GM06990 (cell line): ENCODE measurements around the gene C1QB.

Experiments
- DNase-seq: peaks from one replicate; pipeline ENCODE4 v3.0.0-alpha.2; 2011; ENCODE audit not compliant: insufficient read length; ENCODE audit errors: extremely low read depth
- H3K27me3 ChIP-seq: replicated peaks from 2 replicates; pipeline ENCODE4 v1.6.0; 2011; ENCODE audit warnings: low read length; ENCODE audit not compliant: control insufficient read depth, insufficient read depth
- H3K36me3 ChIP-seq: 2 replicates; pipeline ENCODE4 v1.5.1; 2011; ENCODE audit warnings: low read length; ENCODE audit not compliant: control insufficient read depth, insufficient read depth
- H3K4me3 ChIP-seq: replicated peaks from 2 replicates; pipeline ENCODE4 v1.5.1; 2011; ENCODE audit warnings: low read depth, mild to moderate bottlenecking, control low read depth, low read length
- TF ChIP-seq, protein P1 (sequence below): IDR thresholded peaks from 2 replicates; pipeline ENCODE4 v1.5.1; 2011; ENCODE audit warnings: low read length, control low read depth, mild to moderate bottlenecking, inconsistent platforms; ENCODE audit not compliant: insufficient read depth, poor library complexity, severe bottlenecking

Gene C1QB

DNA sequence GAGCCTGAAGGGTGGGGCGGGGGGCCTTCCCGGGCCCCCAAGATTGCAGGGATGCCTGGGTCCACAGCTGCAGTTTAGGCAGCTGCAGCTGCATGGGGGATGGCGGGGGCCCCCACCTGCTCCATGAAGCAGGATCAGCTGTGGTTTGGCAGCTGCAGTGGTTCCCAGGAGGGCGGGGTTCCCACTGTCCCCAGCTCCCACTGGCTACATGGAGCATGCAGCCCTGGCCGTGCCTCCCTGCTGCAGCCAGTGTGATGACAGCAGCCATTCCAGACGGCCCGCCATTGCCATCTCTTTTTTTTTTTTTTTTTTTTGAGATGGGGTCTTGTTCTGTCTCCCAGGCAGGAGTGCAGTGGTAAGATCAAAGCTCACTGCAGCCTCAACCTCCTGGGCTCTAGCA lies 17.6 kb upstream of the C1QB start:
- no peak for DNase-seq

DNA sequence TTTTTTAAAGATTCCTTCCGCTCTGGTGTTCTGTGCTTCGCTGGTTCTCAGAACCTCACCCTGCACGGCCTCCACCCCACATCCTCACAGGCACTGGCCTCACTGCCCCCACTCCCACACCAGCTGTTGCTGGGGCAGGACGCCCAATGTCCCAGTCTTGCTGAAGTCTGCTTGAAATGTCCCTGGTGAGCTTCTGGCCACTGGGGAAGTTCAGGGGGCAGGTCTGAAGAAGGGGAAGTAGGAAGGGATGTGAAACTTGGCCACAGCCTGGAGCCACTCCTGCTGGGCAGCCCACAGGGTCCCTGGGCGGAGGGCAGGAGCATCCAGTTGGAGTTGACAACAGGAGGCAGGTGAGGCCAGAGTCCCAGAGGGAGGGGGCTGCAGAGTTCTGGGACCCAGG lies 16.7 kb upstream of the C1QB start, which contains the start of gene C1QA:
Gene C1QA, plus strand, starts transcription at position 276 of the 400 bp plus-strand sequence. CDS start 989 bp downstream, outside the sequence.
- no peak within 1 kb of the TSS for H3K4me3 ChIP-seq
- no peaks in the 10 kb centered on the region for H3K36me3 ChIP-seq
- TF ChIP-seq, protein P1, sequence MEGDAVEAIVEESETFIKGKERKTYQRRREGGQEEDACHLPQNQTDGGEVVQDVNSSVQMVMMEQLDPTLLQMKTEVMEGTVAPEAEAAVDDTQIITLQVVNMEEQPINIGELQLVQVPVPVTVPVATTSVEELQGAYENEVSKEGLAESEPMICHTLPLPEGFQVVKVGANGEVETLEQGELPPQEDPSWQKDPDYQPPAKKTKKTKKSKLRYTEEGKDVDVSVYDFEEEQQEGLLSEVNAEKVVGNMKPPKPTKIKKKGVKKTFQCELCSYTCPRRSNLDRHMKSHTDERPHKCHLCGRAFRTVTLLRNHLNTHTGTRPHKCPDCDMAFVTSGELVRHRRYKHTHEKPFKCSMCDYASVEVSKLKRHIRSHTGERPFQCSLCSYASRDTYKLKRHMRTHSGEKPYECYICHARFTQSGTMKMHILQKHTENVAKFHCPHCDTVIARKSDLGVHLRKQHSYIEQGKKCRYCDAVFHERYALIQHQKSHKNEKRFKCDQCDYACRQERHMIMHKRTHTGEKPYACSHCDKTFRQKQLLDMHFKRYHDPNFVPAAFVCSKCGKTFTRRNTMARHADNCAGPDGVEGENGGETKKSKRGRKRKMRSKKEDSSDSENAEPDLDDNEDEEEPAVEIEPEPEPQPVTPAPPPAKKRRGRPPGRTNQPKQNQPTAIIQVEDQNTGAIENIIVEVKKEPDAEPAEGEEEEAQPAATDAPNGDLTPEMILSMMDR: no peak
- no peak for DNase-seq
- H3K27me3 ChIP-seq: peaks cover 1% of the 10 kb centered on the region

More for the DNA sequence above, 17.6 kb upstream of the C1QB start:
- no peaks in the 10 kb centered on the region for H3K36me3 ChIP-seq
- H3K4me3 ChIP-seq: no peak overlapping the region
- H3K27me3 ChIP-seq: peaks cover 1% of the 10 kb centered on the region
- TF ChIP-seq, protein P1: no peak

DNA sequence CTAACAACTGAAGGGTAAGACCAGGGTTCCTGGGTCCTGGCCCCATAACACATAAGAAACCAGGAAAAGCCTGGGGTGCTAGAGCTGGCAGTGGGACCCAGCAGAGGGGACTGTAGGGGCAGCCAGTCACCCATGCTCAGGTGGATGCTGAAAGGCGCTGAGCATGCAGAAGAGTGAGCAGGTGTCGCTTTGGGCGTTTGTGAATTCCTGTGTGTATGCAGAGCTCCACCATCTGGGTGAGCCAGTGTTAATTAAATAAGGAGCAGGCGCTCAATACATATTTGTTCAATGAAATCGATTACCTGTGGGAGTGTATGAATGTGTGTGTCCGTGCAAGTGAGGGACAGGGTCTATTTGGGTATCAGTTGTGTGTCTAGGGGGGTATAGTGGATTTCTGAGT lies 16.1 kb upstream of the C1QB start:
- Histone ChIP-seq H3K27me3 (peaks cover 1% of the 10 kb centered on the region), H3K4me3 (no peak overlapping the region)
- no peak for DNase-seq

DNA sequence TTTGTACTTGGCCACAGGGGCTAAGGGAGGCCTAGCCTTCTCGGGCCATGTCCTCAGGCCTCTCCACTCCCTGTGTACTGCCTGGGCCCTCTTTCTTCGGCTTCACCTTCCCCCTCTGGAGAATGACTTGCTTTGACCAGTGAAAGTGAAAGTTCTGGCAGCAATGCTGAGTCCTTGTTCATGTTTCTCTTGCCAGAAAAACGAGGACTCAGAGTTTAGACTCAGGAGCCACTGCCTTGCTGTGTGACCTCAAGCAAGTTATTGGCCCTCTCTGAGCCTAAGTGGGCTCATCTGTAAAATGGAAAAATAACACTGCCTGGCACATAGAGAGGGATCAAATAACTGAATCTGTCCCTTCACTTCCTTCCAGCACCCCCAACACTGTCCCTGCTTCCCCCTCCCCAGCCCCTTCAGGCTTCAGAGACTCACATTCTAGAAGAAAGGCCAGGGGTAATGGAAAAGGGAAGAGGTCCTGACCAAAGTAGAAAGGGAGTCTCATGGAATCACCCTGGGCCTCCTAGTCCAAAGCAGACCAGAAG lies 15.1 kb upstream of the C1QB start:
- peaks cover 1% of the 10 kb centered on the region for H3K27me3 ChIP-seq
- no peaks in the 10 kb centered on the region for H3K36me3 ChIP-seq
- no peak overlapping the region for H3K4me3 ChIP-seq
- no peak for DNase-seq
- TF ChIP-seq, protein P1: no peak

More for the DNA sequence above, 16.1 kb upstream of the C1QB start:
- no peaks in the 10 kb centered on the region for H3K36me3 ChIP-seq
- TF ChIP-seq, protein P1: no peak

DNA sequence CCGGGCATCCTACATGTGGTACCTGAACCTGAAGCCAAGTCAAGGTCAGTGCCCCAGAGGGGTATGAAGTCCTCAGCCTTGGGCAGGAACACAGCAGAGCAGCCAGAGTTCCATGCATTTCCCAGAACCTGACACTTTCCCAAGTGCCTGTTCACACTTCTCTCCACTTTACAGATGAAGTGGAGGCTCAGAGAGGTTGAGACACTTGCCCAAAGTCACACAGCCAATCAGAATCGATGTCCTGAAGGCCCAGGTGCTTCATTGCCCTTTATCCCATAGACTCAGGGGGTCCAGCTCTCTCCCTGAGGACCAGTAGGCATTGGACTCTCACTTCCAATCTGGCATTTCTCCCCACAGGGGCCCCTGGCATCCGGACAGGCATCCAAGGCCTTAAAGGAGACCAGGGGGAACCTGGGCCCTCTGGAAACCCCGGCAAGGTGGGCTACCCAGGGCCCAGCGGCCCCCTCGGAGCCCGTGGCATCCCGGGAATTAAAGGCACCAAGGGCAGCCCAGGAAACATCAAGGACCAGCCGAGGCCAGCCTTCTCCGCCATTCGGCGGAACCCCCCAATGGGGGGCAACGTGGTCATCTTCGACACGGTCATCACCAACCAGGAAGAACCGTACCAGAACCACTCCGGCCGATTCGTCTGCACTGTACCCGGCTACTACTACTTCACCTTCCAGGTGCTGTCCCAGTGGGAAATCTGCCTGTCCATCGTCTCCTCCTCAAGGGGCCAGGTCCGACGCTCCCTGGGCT lies 14.4 kb upstream of the C1QB start:
- TF ChIP-seq, protein P1: no peak
- no peak for DNase-seq
- H3K4me3 ChIP-seq: no peak overlapping the region
- H3K36me3 ChIP-seq: no peaks in the 10 kb centered on the region
- peaks cover 1% of the 10 kb centered on the region for H3K27me3 ChIP-seq

DNA sequence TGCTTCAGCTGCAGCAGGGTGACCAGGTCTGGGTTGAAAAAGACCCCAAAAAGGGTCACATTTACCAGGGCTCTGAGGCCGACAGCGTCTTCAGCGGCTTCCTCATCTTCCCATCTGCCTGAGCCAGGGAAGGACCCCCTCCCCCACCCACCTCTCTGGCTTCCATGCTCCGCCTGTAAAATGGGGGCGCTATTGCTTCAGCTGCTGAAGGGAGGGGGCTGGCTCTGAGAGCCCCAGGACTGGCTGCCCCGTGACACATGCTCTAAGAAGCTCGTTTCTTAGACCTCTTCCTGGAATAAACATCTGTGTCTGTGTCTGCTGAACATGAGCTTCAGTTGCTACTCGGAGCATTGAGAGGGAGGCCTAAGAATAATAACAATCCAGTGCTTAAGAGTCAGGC lies 13.8 kb upstream of the C1QB start:
- no peak overlapping the region for H3K4me3 ChIP-seq
- peaks cover 1% of the 10 kb centered on the region for H3K27me3 ChIP-seq
- H3K36me3 ChIP-seq: no peaks in the 10 kb centered on the region
- DNase-seq: no peak
- TF ChIP-seq, protein P1: no peak
